GM23338 (cell line): ENCODE data around the gene AGRN. TPM values are rescaled to one million over a fixed set of nuclear protein-coding genes. Genes with fewer than 3 reads are reported as not detected.

Experiments
- ATAC-seq: fragments of 200-7000 bp; cut with Tn5 transposase; 3 replicates; pipeline ENCODE4 v1.9.1; 2020
- DNase-seq: peaks from one replicate; pipeline ENCODE4 v3.0.0-alpha.2; 2015; ENCODE audit warnings: low spot score
- H2AFZ ChIP-seq: fragments of 200-600 bp; sonication (generic); 2 replicates; pipeline ENCODE4 v1.8.0; 2016; ENCODE audit warnings: antibody characterized with exemption, mild to moderate bottlenecking, moderate library complexity
- H3F3A ChIP-seq: fragments of 200-600 bp; sonication (generic); replicated peaks from 2 replicates; pipeline ENCODE4 v1.8.0; 2017; ENCODE audit warnings: antibody characterized with exemption, mixed run types, low read depth
- H3K27ac ChIP-seq: fragments of 200-600 bp; sonication (generic); 2 replicates; pipeline ENCODE4 v1.6.1; 2016; ENCODE audit warnings: low read depth
- H3K27me3 ChIP-seq: fragments of 200-600 bp; sonication (generic); 2 replicates; pipeline ENCODE4 v1.8.0; 2016; ENCODE audit warnings: mild to moderate bottlenecking, mixed run types, moderate library complexity; ENCODE audit not compliant: insufficient read depth
- H3K36me3 ChIP-seq: fragments of 200-600 bp; sonication (generic); 2 replicates; pipeline ENCODE4 v1.8.0; 2016; ENCODE audit warnings: mild to moderate bottlenecking; ENCODE audit not compliant: insufficient read depth
- H3K4me1 ChIP-seq: fragments of 200-600 bp; sonication (generic); 2 replicates; pipeline ENCODE4 v1.8.0; 2016; ENCODE audit warnings: mild to moderate bottlenecking, moderate library complexity; ENCODE audit not compliant: insufficient read depth
- H3K4me2 ChIP-seq: fragments of 200-600 bp; sonication (generic); 2 replicates; pipeline ENCODE4 v1.7.1; 2017; ENCODE audit warnings: mixed run types
- H3K4me3 ChIP-seq: fragments of 200-600 bp; sonication (generic); 2 replicates; pipeline ENCODE4 v1.6.1; 2016; ENCODE audit warnings: mixed run types
- H3K79me2 ChIP-seq: fragments of 200-600 bp; sonication (generic); replicated peaks from 2 replicates; pipeline ENCODE4 v1.8.0; 2017; ENCODE audit warnings: mild to moderate bottlenecking; ENCODE audit not compliant: insufficient read depth
- H3K9me2 ChIP-seq: fragments of 200-600 bp; sonication (generic); 2 replicates; pipeline ENCODE4 v1.8.0; 2017; ENCODE audit not compliant: insufficient read depth
- H4K20me1 ChIP-seq: fragments of 200-600 bp; sonication (generic); replicated peaks from 2 replicates; pipeline ENCODE4 v1.8.0; 2017; ENCODE audit warnings: mild to moderate bottlenecking; ENCODE audit not compliant: insufficient read depth
- H3K27ac Mint-ChIP-seq: 2 replicates; pipeline ENCODE4 v1.8.0; 2020; ENCODE audit warnings: inconsistent platforms, mild to moderate bottlenecking, moderate library complexity, mixed read lengths
- H3K27me3 Mint-ChIP-seq: 3 replicates; pipeline ENCODE4 v1.8.0; 2022; ENCODE audit warnings: low read depth, mild to moderate bottlenecking, moderate library complexity, mixed read lengths, inconsistent platforms; ENCODE audit not compliant: insufficient read depth, poor library complexity
- H3K36me3 Mint-ChIP-seq: 3 replicates; pipeline ENCODE4 v1.8.0; 2021; ENCODE audit warnings: low read depth, mild to moderate bottlenecking, inconsistent platforms, moderate library complexity, mixed read lengths
- H3K4me1 Mint-ChIP-seq: 3 replicates; pipeline ENCODE4 v1.8.0; 2020; ENCODE audit warnings: mild to moderate bottlenecking, inconsistent platforms, mixed read lengths
- H3K4me3 Mint-ChIP-seq: 3 replicates; pipeline ENCODE4 v1.8.0; 2021; ENCODE audit warnings: moderate library complexity, mild to moderate bottlenecking, inconsistent platforms, mixed read lengths
- H3K9me3 Mint-ChIP-seq: 3 replicates; pipeline ENCODE4 v1.8.0; 2020; ENCODE audit warnings: moderate library complexity, mild to moderate bottlenecking, inconsistent platforms, mixed read lengths
- CREB1 ChIP-seq: fragments of 250-450 bp; sonication (Bioruptor Pico); IDR thresholded peaks from 2 replicates; pipeline ENCODE4 v1.5.0; 2020; ENCODE audit warnings: low read depth, mild to moderate bottlenecking, moderate library complexity
- JUNB ChIP-seq: IDR thresholded peaks from one replicate; pipeline ENCODE4 v1.6.1; 2016; ENCODE audit warnings: antibody characterized with exemption; ENCODE audit not compliant: unreplicated experiment
- NANOG ChIP-seq: IDR thresholded peaks from 2 replicates; pipeline ENCODE4 v1.6.1; 2016; ENCODE audit warnings: antibody characterized with exemption, borderline replicate concordance
- POLR2AphosphoS5 ChIP-seq: IDR thresholded peaks from 2 replicates; pipeline ENCODE4 v1.6.1; 2016; ENCODE audit warnings: antibody characterized with exemption, low read depth
- STAT1 ChIP-seq: IDR thresholded peaks from one replicate; pipeline ENCODE4 v1.6.1; 2016; ENCODE audit warnings: antibody characterized with exemption; ENCODE audit not compliant: unreplicated experiment
- ZNF114 ChIP-seq: fragments of 250-450 bp; sonication (Bioruptor Pico); IDR thresholded peaks from 2 replicates; pipeline ENCODE4 v1.5.0; 2020; ENCODE audit warnings: mild to moderate bottlenecking, moderate library complexity
- ZNF331 ChIP-seq: fragments of 250-450 bp; sonication (Bioruptor Pico); IDR thresholded peaks from 2 replicates; pipeline ENCODE4 v1.5.0; 2020; ENCODE audit warnings: low read depth, mild to moderate bottlenecking, moderate library complexity
- polyA plus RNA-seq: library from polyadenylated mRNA; unstranded; fragments of >200 nt; fragmentation: Nextera tagmentation; extraction: Ambion mirVana; gene quantifications from 2 replicates; pipeline ENCODE4 v1.2.1, GENCODE V29; 2016
- total RNA-seq: library from RNA; depleted of rRNA; stranded (reverse); fragments of >200 nt; shearing (Covaris generic); gene quantifications from 2 replicates; pipeline ENCODE4 v1.2.3, GENCODE V29; 2014
- TF ChIP-seq, protein P1 (sequence below): IDR thresholded peaks from 2 replicates; pipeline ENCODE4 v1.6.1; 2016; ENCODE audit warnings: antibody characterized with exemption
- TF ChIP-seq, protein P2 (sequence below): fragments of 250-450 bp; sonication (Bioruptor Pico); IDR thresholded peaks from 2 replicates; pipeline ENCODE4 v1.5.0; 2020; ENCODE audit warnings: mild to moderate bottlenecking, moderate library complexity
- TF ChIP-seq, protein P3 (sequence below), 2 experiments: fragments of 200-600 bp in 1 of 2; sonication (generic) in 1 of 2; conservative IDR thresholded peaks; 2 replicates each; pipeline versions ENCODE4 v1.5.1 to v1.6.1; 2016 to 2017; ENCODE audit warnings: antibody characterized with exemption in 2 of 2, low read depth in 2 of 2, mild to moderate bottlenecking in 2 of 2, moderate library complexity in 1 of 2

The AGRN gene
- total and polyA plus RNA-seq, 2 experiments from 2014 or later = 12.3 to 185 TPM

DNA sequence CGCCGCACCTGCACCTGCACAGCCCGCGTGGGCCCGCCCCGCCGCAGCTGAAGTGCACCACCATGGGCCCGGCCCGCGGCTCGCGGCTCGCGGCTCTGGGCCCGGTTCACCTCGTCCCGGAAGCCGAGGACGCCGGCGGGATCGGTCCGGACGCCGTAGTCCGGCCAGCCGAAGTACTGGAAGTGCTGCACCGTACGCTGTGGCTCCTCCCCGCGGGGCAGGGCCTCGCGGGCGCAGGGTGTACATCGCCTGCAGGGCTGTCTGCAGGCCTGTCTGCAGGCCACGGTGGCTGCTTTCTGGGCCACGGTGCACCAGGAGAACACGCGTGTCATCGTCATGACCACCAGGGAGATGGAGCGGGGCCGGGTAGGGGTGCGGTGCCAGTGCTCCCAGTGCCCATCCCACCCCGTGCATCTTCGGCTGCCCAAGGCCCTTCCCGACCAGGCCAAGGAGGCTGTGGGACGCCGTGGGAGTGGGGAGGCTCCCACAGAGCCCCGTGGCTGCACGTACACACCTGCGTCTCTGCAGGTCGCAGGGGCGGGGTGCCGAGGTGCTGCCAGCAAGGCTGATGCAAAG lies 47.5 kb downstream of the AGRN start:
- no peaks in the 10 kb centered on the region for H3K4me1 Mint-ChIP-seq
- Histone ChIP-seq H3K79me2 (no peaks in the 10 kb centered on the region), H3K9me2 (no peaks in the 10 kb centered on the region), H4K20me1 (no peaks in the 10 kb centered on the region; the same call in 1 of the 2 replicates), H3F3A (no peaks in the 10 kb centered on the region), H3K4me2 (no peak overlapping the region), H3K27me3 (peaks cover 29% of the 10 kb centered on the region), H2AFZ (no peak overlapping the region), H3K4me3 (no peak overlapping the region), H3K4me1 (peaks cover 6% of the 10 kb centered on the region; the same call in 1 of the 2 replicates), H3K36me3 (no peaks in the 10 kb centered on the region), H3K27ac (no peak overlapping the region)
- no peak overlapping the region for H3K4me3 Mint-ChIP-seq
- TF ChIP-seq ZNF331 (CRISPR knock-in tag) = no peak
- TF ChIP-seq, protein P1, sequence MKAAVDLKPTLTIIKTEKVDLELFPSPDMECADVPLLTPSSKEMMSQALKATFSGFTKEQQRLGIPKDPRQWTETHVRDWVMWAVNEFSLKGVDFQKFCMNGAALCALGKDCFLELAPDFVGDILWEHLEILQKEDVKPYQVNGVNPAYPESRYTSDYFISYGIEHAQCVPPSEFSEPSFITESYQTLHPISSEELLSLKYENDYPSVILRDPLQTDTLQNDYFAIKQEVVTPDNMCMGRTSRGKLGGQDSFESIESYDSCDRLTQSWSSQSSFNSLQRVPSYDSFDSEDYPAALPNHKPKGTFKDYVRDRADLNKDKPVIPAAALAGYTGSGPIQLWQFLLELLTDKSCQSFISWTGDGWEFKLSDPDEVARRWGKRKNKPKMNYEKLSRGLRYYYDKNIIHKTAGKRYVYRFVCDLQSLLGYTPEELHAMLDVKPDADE = no peak
- H3K27me3 Mint-ChIP-seq = peaks cover 21% of the 10 kb centered on the region
- no peaks in the 10 kb centered on the region for H3K9me3 Mint-ChIP-seq
- H3K36me3 Mint-ChIP-seq = no peaks in the 10 kb centered on the region
- no peak overlapping the region for H3K27ac Mint-ChIP-seq
- DNase-seq (no peak), ATAC-seq (no peak)

DNA sequence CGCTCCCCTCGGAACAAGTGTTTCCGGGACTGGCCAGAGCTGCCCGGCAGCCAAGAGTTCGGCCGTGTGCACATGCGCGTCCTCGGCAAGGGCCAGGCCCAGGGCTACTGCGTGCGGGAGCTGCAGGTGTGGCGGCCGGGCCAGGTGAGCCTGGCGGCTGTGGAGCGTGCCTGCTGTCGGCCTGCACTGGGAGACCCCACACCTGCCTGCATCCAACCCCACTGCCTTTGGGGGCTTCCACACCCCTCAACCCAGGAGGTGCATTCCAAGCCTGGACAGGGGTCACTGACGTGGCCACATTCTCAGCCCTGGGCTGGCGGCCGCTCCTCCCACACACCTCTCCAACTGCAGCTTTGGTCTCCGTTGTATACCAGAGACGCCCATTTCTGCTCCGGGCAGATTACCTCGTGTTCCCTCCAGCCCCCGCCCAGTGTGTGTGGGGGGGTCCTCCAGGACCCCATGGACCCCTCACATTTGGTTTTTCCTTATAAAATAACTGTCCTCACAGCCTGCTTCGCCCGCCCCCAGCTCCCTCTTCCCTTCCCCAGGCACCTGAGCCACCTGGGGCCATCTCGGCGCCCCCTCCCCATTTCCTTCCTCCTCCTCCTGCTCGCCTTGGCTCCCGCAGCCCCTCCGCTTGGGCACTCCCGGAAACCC lies 48.1 kb downstream of the AGRN start:
- ATAC-seq (no peak; the same call in 2 of the 3 replicates), DNase-seq (no peak)
- no peaks in the 10 kb centered on the region for H3K9me3 Mint-ChIP-seq
- Histone ChIP-seq H3K9me2 (no peaks in the 10 kb centered on the region), H3K4me2 (peak overlapping the region; percentile 84), H3K4me3 (peak overlapping the region; percentile 71), H2AFZ (peak overlapping the region; percentile 85), H3F3A (no peaks in the 10 kb centered on the region), H3K27ac (no peak overlapping the region), H3K4me1 (peaks cover 6% of the 10 kb centered on the region; the same call in 1 of the 2 replicates), H3K27me3 (peaks cover 23% of the 10 kb centered on the region; the same call in 1 of the 2 replicates), H4K20me1 (no peaks in the 10 kb centered on the region; the same call in 1 of the 2 replicates), H3K79me2 (no peaks in the 10 kb centered on the region), H3K36me3 (no peaks in the 10 kb centered on the region)
- no peak overlapping the region for H3K27ac Mint-ChIP-seq
- H3K36me3 Mint-ChIP-seq = no peaks in the 10 kb centered on the region
- peak overlapping the region; percentile 72 for H3K4me3 Mint-ChIP-seq
- peaks cover 17% of the 10 kb centered on the region for H3K27me3 Mint-ChIP-seq
- no peaks in the 10 kb centered on the region for H3K4me1 Mint-ChIP-seq
- TF ChIP-seq CREB1 (no peak), POLR2AphosphoS5 (no peak), STAT1 (no peak), JUNB (no peak), ZNF331 (CRISPR knock-in tag) (no peak), NANOG (no peak), ZNF114 (CRISPR knock-in tag) (no peak)
- TF ChIP-seq, protein P2, sequence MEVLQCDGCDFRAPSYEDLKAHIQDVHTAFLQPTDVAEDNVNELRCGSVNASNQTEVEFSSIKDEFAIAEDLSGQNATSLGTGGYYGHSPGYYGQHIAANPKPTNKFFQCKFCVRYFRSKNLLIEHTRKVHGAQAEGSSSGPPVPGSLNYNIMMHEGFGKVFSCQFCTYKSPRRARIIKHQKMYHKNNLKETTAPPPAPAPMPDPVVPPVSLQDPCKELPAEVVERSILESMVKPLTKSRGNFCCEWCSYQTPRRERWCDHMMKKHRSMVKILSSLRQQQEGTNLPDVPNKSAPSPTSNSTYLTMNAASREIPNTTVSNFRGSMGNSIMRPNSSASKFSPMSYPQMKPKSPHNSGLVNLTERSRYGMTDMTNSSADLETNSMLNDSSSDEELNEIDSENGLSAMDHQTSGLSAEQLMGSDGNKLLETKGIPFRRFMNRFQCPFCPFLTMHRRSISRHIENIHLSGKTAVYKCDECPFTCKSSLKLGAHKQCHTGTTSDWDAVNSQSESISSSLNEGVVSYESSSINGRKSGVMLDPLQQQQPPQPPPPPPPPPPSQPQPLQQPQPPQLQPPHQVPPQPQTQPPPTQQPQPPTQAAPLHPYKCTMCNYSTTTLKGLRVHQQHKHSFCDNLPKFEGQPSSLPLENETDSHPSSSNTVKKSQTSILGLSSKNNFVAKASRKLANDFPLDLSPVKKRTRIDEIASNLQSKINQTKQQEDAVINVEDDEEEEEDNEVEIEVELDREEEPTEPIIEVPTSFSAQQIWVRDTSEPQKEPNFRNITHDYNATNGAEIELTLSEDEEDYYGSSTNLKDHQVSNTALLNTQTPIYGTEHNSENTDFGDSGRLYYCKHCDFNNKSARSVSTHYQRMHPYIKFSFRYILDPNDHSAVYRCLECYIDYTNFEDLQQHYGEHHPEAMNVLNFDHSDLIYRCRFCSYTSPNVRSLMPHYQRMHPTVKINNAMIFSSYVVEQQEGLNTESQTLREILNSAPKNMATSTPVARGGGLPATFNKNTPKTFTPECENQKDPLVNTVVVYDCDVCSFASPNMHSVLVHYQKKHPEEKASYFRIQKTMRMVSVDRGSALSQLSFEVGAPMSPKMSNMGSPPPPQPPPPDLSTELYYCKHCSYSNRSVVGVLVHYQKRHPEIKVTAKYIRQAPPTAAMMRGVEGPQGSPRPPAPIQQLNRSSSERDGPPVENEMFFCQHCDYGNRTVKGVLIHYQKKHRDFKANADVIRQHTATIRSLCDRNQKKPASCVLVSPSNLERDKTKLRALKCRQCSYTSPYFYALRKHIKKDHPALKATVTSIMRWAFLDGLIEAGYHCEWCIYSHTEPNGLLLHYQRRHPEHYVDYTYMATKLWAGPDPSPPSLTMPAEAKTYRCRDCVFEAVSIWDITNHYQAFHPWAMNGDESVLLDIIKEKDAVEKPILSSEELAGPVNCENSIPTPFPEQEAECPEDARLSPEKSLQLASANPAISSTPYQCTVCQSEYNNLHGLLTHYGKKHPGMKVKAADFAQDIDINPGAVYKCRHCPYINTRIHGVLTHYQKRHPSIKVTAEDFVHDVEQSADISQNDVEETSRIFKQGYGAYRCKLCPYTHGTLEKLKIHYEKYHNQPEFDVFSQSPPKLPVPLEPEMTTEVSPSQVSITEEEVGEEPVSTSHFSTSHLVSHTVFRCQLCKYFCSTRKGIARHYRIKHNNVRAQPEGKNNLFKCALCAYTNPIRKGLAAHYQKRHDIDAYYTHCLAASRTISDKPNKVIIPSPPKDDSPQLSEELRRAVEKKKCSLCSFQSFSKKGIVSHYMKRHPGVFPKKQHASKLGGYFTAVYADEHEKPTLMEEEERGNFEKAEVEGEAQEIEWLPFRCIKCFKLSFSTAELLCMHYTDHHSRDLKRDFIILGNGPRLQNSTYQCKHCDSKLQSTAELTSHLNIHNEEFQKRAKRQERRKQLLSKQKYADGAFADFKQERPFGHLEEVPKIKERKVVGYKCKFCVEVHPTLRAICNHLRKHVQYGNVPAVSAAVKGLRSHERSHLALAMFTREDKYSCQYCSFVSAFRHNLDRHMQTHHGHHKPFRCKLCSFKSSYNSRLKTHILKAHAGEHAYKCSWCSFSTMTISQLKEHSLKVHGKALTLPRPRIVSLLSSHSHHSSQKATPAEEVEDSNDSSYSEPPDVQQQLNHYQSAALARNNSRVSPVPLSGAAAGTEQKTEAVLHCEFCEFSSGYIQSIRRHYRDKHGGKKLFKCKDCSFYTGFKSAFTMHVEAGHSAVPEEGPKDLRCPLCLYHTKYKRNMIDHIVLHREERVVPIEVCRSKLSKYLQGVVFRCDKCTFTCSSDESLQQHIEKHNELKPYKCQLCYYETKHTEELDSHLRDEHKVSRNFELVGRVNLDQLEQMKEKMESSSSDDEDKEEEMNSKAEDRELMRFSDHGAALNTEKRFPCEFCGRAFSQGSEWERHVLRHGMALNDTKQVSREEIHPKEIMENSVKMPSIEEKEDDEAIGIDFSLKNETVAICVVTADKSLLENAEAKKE (CRISPR knock-in tag) = no peak
- TF ChIP-seq, protein P3, sequence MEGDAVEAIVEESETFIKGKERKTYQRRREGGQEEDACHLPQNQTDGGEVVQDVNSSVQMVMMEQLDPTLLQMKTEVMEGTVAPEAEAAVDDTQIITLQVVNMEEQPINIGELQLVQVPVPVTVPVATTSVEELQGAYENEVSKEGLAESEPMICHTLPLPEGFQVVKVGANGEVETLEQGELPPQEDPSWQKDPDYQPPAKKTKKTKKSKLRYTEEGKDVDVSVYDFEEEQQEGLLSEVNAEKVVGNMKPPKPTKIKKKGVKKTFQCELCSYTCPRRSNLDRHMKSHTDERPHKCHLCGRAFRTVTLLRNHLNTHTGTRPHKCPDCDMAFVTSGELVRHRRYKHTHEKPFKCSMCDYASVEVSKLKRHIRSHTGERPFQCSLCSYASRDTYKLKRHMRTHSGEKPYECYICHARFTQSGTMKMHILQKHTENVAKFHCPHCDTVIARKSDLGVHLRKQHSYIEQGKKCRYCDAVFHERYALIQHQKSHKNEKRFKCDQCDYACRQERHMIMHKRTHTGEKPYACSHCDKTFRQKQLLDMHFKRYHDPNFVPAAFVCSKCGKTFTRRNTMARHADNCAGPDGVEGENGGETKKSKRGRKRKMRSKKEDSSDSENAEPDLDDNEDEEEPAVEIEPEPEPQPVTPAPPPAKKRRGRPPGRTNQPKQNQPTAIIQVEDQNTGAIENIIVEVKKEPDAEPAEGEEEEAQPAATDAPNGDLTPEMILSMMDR (conservative IDR thresholded peaks at IDR 0.05; ENCODE audit: low read depth in 2 of 2) = no peak
